Kidney glomerular epithelial cell (primary cell): ENCODE results near the gene SLC30A2.
A peak's percentile ranks its signal among the peaks of the same experiment; 100 is the strongest.

Experiments used
- DNase-seq: peaks from one replicate; lab custom pipeline; 2025; lab: John Stamatoyannopoulos, UW

The SLC30A2 gene

DNA sequence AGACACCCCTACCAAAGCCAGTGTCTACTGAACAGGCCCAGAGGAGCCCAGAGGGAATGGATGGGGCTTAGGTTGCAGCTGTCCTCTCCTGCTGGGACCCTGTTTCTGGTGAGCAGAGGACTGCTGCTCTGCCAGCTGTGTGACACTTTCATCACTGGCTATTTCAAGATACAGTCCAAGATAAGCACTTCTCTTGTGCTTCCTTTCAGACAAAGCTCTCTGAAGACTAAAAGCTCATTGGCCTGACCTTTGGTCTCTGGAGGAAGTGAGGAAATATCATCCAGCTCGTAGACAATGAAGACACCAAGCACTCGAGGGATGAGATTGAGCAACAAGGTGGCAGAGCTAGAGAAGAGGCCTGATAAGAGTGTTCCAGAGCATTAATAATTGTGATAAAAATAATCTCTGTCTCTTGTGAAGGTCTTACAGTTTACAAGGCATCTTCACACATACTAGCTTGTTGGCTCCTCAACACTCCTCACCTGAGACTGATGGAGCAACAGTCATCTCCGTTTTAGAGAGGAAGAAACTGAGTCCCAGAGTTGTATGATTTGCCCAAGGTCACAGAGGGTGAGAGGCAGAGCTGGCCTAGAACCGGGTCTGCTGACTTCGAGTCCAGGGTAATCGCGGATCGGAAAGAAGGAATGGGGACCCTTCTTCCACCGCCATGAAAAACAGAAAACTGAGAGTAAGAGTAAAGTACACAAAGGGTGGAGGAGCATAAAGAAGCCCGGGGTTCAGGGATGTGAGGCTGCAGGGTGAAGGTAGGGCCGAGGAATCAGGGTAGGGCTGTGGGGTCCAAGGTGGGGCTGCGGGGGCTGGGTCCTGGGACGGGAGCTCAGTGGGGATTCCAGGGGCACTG, 48.7 kb downstream of the SLC30A2 start:
- DNase-seq, result peak; percentile 19

DNA sequence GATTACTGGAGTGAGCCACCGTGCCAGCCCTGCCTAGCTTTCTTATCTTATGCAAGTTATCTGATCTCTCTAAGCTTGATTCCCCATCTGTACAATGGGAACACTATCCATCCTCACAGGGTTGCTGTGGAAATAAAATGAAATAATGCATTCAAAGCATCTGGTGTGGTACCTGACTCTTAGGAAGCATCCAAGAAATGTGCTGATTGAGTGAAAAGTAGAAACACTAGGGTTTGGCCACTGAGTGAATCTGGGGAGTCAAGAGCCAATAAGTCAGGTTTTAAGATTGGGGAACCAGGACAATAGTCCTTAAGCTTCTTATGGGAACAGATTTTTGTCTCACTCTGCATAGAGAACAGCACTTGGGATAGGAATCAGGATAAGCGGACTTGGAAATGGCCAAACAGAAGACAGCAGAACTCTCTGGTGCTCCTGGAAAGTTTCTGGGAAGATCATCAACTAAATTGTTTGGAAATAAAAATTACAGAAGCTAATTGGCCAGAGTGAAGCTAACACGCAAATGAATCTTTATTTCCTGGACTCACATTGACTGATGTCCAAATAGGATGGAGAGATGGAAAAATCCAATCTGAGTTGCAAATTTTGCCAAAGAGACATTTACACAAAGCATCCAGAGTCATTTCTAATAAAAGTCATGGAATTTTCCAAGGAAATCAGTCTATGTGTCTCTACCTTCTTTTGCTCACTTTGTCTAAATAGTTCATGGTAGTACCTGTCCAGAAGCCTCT, 51.3 kb downstream of the SLC30A2 start:
- no peak for DNase-seq

DNA sequence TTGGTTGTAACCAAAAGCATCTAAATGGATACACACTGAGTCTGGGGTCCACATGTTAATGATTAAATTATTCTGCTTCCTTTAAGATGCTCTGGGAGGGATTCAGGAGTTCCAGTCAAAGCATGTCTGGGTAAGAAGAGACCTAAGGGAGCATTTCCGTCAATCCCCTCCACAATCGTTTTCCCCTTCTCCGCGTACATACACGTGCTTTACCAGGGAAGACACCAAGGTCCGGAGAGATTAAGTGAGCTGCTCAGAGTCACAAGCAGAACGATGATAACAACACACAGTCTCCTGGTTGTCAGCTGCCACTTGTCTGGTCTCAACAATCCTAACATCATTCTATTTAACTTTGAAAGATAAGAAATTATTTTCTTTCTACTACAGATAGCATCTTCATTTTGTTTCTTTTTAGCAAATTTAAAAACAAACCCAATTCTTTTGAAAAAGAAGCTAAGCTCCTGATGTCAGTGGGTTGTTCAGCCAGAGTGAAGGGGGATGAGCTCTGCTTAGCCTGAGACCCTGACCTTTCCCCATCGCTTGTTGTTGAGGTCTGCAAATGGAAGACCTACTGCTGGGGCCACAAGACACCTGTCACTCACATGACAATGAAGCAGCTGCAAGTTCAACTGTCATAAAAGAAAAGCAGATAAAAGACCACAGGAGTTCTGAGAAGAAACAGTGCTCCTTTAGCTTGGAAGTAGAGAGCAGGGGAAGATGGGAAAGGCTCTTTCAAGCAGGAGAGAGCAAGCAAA, 52.5 kb downstream of the SLC30A2 start:
- DNase-seq, result no peak

DNA sequence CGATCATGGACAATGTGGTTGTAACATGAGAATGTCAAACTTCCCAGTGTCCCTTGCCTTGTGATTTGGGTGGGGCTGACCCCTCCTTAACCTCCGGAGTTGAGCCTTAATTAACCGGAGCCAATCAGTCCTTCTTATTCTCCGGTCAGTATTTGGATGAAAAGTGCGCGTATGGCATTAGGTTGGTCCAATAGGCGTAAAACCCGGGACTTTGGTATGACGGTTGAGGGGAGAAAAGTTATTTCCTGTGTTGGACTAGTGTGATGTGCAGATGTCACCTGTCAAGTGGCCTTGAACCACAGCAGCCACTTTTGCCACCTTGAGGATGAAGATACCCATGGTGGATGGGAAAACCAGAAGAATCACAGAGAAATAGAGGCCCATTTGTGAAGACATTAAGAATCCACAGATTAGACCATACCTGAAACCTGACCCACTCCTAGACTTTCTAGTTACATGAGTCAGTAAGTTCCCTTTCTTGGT, 53.2 kb downstream of the SLC30A2 start:
- DNase-seq, result no peak

DNA sequence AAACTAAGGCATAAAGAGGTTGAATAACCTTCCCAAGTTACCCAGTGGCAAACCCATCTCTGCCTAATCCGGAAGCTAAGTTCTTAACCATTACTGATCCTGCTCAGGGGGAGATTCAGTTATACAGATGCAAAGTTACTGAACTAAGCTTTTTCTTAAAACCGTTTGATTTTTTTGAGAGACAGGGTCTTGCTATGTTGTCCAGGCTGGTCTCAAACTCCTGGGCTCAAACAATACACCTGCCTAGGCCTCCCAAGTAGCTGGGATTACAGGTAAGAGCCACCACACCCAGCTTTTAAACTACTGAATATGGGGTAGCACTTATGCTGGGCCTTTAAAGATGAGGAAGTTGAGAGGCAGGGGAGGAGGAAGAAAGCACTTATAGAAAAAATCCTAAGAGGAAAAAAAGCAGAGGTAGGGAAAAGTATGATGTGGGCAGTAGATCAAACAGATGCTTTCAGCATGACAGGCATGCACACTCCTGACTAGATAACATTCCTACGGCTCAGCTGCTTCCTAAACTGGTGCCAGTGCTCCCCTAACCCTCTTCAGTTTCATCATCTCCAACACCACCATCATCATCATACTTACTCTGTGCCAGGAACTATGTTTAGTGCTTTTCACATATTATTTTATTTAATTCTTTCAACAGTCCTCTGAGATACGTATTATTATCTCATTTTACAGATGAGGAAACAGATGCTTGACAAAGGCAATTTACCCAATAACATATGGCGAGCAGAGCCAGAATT, 53.8 kb downstream of the SLC30A2 start:
- DNase-seq, result peak; percentile 37

DNA sequence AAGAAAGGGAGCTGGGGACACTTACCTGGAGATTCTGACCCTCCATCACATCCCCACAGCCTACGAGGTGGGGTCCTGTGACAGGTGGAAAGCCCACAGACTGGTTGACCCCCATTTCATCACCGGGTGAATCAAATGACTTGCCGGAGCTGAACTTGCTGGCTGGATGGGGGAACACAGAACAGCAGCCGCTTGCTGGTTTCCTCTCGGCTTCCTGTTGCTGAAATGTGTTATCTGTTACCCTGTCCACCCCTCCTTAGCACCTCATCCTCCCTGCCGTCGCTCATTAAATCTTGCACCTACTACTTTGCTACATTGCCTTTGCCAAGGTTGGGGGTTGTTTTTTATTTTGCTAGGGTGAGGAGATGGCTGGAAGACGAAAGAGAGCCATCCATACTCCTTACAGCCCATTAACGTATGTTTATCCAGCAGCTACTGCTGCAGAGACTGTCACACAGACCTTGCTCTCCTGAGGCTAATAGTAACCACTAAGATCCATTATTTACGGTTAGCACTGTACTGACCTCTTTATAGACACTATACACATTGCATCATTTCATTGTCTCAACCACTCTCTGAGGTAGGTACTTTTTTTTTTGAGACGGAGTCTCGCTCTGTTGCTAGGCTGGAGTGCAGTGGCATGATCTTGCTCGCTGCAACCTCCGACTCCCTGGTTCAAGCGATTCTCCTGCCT, 55.1 kb downstream of the SLC30A2 start:
- DNase-seq, result no peak

DNA sequence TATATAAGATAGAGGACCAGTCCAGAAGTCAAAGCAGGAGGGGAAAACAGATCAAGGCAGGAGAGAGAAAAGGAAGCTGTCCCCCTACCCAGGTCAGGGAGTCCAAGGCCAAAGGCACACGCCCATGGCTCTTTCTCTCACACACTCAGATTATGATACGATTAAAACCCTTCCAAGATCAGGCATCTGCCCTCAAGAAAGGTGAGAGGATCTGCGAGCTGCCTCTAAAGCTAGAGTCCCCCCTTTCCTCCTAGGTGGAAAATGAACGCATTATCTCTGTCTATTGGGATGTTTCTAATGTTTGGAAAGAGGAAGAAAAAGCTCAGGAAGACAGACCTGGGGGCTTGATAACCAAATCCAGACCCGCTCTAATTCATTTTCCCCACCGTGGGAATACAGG, 55.7 kb downstream of the SLC30A2 start:
- no peak for DNase-seq

DNA sequence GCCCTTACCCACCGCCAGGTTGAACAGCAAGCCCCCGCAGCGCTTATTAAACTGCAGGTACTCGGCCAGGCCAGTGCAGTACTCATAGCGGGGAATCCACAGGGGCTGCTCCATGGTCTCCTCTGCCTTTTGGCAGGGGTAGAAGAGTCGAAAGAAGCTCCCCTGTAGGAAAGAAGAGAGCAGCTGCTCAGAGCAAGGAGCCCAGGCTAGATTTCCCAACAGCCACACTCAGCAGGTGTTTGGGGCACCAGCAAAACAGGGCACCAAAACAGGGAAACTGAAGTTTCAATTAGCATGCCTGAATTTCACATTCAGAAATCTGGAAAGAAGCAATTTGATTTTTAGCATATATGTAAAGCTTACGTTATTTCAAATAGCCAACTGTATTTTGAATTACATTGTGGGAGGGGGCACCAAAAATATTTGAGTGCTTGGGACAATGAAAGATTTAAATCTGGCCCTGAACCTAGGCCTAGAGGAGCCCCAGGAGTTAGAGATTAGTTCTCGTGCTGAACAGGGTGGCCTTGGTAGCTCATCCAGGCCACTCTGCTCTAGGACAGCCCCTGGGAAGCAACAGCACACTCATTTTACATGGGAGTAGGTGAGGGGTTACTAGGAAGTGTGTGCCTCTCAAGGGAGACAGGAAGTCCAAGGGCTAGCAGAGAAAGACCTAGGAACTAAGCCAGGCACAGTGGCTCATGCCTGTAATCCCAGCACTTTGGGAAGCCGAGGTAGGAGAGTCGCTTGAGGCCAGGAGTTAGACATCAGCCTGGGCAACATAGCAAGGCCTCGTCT, 56.3 kb downstream of the SLC30A2 start:
- DNase-seq, result no peak

DNA sequence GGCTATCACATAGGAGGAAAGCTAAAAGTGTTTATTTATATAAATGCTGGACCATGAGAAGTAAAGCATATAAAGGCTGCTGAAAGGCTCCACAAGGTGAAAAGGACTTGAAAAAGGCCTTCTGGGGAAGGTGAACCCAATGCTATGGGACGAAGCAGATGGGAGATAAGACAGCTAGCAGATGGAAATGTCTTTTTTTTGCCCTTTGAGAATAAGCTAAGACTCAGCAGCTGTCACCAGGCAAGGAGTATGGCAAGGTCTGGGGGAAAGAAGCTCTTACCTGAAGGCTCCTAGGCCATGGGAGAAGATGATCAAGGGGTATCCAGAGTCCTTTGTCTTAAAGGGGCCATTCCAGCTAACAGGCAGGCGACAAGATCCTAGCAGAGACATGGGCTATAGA, 58.0 kb downstream of the SLC30A2 start:
- DNase-seq, result no peak
